Activated B cell treated with CpG ODN at 0.5 μM for 24 hours (primary cell): ENCODE measurements around the gene OR8S1. TPM values are rescaled to one million over a fixed set of nuclear protein-coding genes. Genes with fewer than 3 reads are reported as not detected.

Experiments used
- ATAC-seq: fragments of 200-7000 bp; cut with Tn5 transposase; one replicate; pipeline ENCODE4 v1.10.0; 2021; ENCODE audit warnings: low read depth, mild to moderate bottlenecking, moderate library complexity
- CTCF ChIA-PET: fragments of 350-600 bp; sonication (Branson Sonifier 250); formaldehyde crosslinking; loops from one replicate; lab custom pipeline; 2021; ENCODE audit warnings: antibody characterized with exemption; lab: Charles Lee
- POLR2A ChIA-PET: fragments of 350-600 bp; sonication (Branson Sonifier 250); formaldehyde crosslinking; loops from one replicate; lab custom pipeline; 2021; ENCODE audit warnings: antibody characterized with exemption; lab: Charles Lee
- DNase-seq: peaks from one replicate; pipeline ENCODE4 v3.0.0; 2022
- H3K27ac Mint-ChIP-seq: one replicate; pipeline ENCODE4 v1.8.0; 2020; ENCODE audit warnings: mixed read lengths
- H3K27me3 Mint-ChIP-seq: one replicate; pipeline ENCODE4 v1.8.0; 2021; ENCODE audit warnings: mixed read lengths
- H3K36me3 Mint-ChIP-seq: one replicate; pipeline ENCODE4 v1.8.0; 2021; ENCODE audit warnings: low read depth, mixed read lengths
- H3K4me1 Mint-ChIP-seq: one replicate; pipeline ENCODE4 v1.8.0; 2021; ENCODE audit warnings: mixed read lengths
- H3K4me3 Mint-ChIP-seq: one replicate; pipeline ENCODE4 v1.8.0; 2020; ENCODE audit warnings: mild to moderate bottlenecking, mixed read lengths
- H3K9me3 Mint-ChIP-seq: one replicate; pipeline ENCODE4 v1.8.0; 2020; ENCODE audit warnings: mixed read lengths
- intact Hi-C: fragments of 100-400 bp; cut with micrococcal nuclease; formaldehyde crosslinking; loops from one replicate; pipeline ENCODE4 v1.15.1; 2024
- total RNA-seq: library from RNA; stranded (reverse); gene quantifications from 2 replicates; pipeline ENCODE4 v1.2.3, GENCODE V29; 2022
- TF ChIP-seq, protein P1 (sequence below): fragments of 200-600 bp; IDR thresholded peaks from one replicate; pipeline ENCODE4 v1.8.0; 2022; ENCODE audit warnings: antibody characterized with exemption, mild to moderate bottlenecking

OR8S1 gene
- total RNA-seq, 1 donor from 2014 or later = not detected

DNA sequence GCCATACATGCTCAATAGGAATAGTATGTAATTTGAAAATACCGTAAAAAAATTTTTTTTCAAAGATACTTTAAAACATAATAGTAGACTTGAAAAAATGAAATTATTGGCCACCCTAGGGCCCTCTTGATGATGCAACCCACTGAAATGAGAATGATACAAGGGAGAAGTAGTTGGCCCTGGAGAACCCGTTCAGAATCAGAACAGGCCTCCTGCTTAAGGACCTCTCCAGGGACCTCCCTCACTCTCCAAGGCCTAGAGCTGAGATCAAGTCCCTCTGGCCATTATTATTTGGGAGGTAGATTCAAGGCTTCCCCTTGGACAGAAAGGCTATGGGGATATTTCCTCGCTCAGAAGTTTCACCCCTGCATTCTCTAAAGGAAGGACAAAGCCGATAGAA, 32.5 kb downstream of the OR8S1 start:
- no peaks in the 10 kb centered on the region for H3K36me3 Mint-ChIP-seq
- H3K9me3 Mint-ChIP-seq = no peaks in the 10 kb centered on the region
- ChIA-PET CTCF (no interaction called here), POLR2A (no interaction called here)
- no peak overlapping the region for H3K4me3 Mint-ChIP-seq
- intact Hi-C loops = no loop called here
- no peak overlapping the region for H3K27ac Mint-ChIP-seq
- TF ChIP-seq, protein P1, sequence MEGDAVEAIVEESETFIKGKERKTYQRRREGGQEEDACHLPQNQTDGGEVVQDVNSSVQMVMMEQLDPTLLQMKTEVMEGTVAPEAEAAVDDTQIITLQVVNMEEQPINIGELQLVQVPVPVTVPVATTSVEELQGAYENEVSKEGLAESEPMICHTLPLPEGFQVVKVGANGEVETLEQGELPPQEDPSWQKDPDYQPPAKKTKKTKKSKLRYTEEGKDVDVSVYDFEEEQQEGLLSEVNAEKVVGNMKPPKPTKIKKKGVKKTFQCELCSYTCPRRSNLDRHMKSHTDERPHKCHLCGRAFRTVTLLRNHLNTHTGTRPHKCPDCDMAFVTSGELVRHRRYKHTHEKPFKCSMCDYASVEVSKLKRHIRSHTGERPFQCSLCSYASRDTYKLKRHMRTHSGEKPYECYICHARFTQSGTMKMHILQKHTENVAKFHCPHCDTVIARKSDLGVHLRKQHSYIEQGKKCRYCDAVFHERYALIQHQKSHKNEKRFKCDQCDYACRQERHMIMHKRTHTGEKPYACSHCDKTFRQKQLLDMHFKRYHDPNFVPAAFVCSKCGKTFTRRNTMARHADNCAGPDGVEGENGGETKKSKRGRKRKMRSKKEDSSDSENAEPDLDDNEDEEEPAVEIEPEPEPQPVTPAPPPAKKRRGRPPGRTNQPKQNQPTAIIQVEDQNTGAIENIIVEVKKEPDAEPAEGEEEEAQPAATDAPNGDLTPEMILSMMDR = no peak
- H3K27me3 Mint-ChIP-seq = peaks cover 26% of the 10 kb centered on the region
- H3K4me1 Mint-ChIP-seq = no peaks in the 10 kb centered on the region
- DNase-seq (no peak), ATAC-seq (no peak)

DNA sequence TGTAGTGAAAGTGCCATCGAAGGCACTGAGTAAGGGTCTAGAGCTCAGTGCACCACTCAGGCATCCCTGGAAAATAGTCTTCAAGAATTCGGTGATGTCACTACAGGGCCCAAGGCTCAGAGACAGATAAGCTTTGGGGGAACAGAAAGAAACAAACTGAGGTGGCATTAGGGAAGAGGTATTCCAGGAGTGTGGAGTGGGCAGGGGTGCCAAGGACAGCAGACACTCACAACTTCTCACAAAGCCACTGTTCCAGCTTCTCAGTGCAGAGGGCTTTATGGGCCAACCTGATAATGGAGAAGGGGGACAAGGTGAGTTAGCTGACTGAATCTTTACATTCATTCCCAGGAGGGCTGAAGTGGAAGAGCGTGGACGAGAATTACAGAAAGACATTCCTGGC, 42.3 kb downstream of the OR8S1 start:
- no peaks in the 10 kb centered on the region for H3K9me3 Mint-ChIP-seq
- peaks cover 19% of the 10 kb centered on the region for H3K27me3 Mint-ChIP-seq
- intact Hi-C loops = no loop called here
- TF ChIP-seq, protein P1 = no peak
- ChIA-PET CTCF (no interaction called here), POLR2A (no interaction called here)
- no peak for ATAC-seq
- no peaks in the 10 kb centered on the region for H3K4me1 Mint-ChIP-seq
- no peaks in the 10 kb centered on the region for H3K36me3 Mint-ChIP-seq
- H3K4me3 Mint-ChIP-seq = no peak overlapping the region
- DNase-seq = no peak
- H3K27ac Mint-ChIP-seq = no peak overlapping the region

DNA sequence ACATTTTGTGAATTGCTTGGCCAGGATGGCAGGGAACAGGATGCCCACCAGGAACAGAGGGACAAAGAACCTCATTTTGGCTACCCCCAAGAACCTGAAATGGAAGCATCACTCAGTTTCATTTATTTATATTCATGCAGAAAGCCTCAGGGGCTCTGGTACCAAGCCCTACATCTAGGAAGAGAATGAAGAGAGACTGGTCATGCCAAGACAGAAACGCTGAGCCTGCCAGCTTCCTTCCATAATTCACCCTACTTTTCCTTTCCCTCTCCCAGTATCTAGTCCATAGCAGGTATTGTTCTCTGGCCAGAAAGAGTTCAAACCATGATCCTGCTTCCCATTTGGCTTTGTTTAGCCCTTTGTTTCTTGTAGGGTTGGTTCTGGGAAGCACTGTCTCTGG, 44.5 kb downstream of the OR8S1 start, which contains the start of gene LALBA:
TSS of gene LALBA (minus strand) at position 101 of the 400 bp plus-strand sequence. CDS start at position 75, 26 bp downstream.
- H3K27me3 Mint-ChIP-seq = peaks cover 19% of the 10 kb centered on the region
- H3K4me3 Mint-ChIP-seq = no peak within 1 kb of the TSS
- POLR2A ChIA-PET = no interaction called here
- CTCF ChIA-PET = no interaction called here
- no peak within 1 kb of the TSS for H3K27ac Mint-ChIP-seq
- TF ChIP-seq, protein P1 = no peak
- no peaks in the 10 kb centered on the region for H3K36me3 Mint-ChIP-seq
- intact Hi-C loops = no loop called here
- H3K4me1 Mint-ChIP-seq = no peaks in the 10 kb centered on the region
- H3K9me3 Mint-ChIP-seq = no peaks in the 10 kb centered on the region
- DNase-seq = no peak
- ATAC-seq = no peak

DNA sequence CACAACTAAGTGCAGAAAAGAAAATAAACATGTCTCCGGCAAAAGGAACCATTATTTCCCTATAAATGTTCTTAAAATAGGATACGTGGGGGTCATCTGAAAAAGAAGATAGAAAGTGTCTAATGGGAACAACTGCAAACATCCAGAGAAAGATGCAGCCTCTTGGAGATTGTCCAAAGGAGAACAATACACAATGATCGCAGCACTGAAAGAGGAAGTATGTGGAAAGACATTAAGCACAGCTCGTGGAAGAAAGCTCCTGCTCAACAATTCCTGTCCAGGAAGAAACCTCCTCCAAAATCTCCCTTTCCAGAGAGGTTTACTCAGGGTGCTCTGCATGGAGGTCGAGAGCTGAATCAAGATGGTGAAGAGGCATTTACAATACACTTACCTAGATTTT, 46.9 kb downstream of the OR8S1 start:
- ATAC-seq (no peak), DNase-seq (no peak)
- ChIA-PET POLR2A (no interaction called here), CTCF (no interaction called here)
- Mint-ChIP-seq H3K4me3 (no peak overlapping the region), H3K9me3 (no peaks in the 10 kb centered on the region), H3K27ac (no peak overlapping the region), H3K36me3 (no peaks in the 10 kb centered on the region), H3K27me3 (peaks cover 18% of the 10 kb centered on the region), H3K4me1 (no peaks in the 10 kb centered on the region)
- intact Hi-C loops = no loop called here
- TF ChIP-seq, protein P1 = no peak

Other genes starting within 250 kb of the OR8S1 start
- 27.6 and 34.5 TPM in 2 replicates for gene ZNF641, start 174.7 kb upstream of the OR8S1 start, total RNA-seq
- not detected in 2 replicates for gene ANP32D, start 53.1 kb upstream of the OR8S1 start, total RNA-seq
- not detected in 2 replicates for gene C12orf54, start 43.1 kb upstream of the OR8S1 start, total RNA-seq
- gene LALBA, start 44.4 kb downstream of the OR8S1 start, total RNA-seq = not detected in 2 replicates
- gene KANSL2, start 156.6 kb downstream of the OR8S1 start, total RNA-seq = 52.4 and 59.5 TPM in 2 replicates
- gene CCNT1, start 191.1 kb downstream of the OR8S1 start, total RNA-seq = 48.9 and 49.6 TPM in 2 replicates